DND-41 (cell line): ENCODE data around the gene CPAMD8.

Experiments
- ATAC-seq: fragments of 200-7000 bp; cut with Tn5 transposase; 3 replicates; pipeline ENCODE4 v1.9.1; 2021; ENCODE audit warnings: low read depth; ENCODE audit not compliant: insufficient read depth
- DNase-seq: peaks from one replicate; pipeline ENCODE4 v3.0.0-alpha.2; 2020
- H2AFZ ChIP-seq: 2 replicates; pipeline ENCODE4 v1.6.0; 2012; ENCODE audit warnings: low read depth, low read length
- H3K27ac ChIP-seq: 2 replicates; pipeline ENCODE4 v1.5.1; 2012; ENCODE audit warnings: low read length, inconsistent platforms
- H3K27me3 ChIP-seq: fragments of 200-600 bp; sonication (generic); 2 replicates; pipeline ENCODE4 v1.6.0; 2012; ENCODE audit warnings: low read length, mild to moderate bottlenecking, inconsistent platforms; ENCODE audit not compliant: insufficient read depth, poor library complexity
- H3K36me3 ChIP-seq: 2 replicates; pipeline ENCODE4 v1.5.1; 2012; ENCODE audit warnings: low read length, inconsistent platforms; ENCODE audit not compliant: insufficient read depth
- H3K4me1 ChIP-seq: 2 replicates; pipeline ENCODE4 v1.5.1; 2012; ENCODE audit warnings: mild to moderate bottlenecking, low read length; ENCODE audit not compliant: insufficient read depth
- H3K4me2 ChIP-seq: 2 replicates; pipeline ENCODE4 v1.6.0; 2012; ENCODE audit warnings: mild to moderate bottlenecking, moderate library complexity, low read length, inconsistent platforms; ENCODE audit not compliant: insufficient read depth
- H3K4me3 ChIP-seq, 2 experiments: fragments of 200-600 bp in 1 of 2; shearing (Covaris generic) in 1 of 2; 2 replicates each; pipeline ENCODE4 v1.5.1; 2012 to 2016; ENCODE audit warnings: inconsistent platforms in 2 of 2, low read length in 2 of 2, mild to moderate bottlenecking in 2 of 2, low read depth in 1 of 2, moderate library complexity in 1 of 2
- H3K79me2 ChIP-seq: 2 replicates; pipeline ENCODE4 v1.6.0; 2012; ENCODE audit warnings: low read length, inconsistent platforms; ENCODE audit not compliant: insufficient read depth
- H3K9ac ChIP-seq: 2 replicates; pipeline ENCODE4 v1.6.0; 2012; ENCODE audit warnings: low read depth, mild to moderate bottlenecking, inconsistent platforms, low read length, moderate library complexity
- H3K9me3 ChIP-seq: 2 replicates; pipeline ENCODE4 v1.5.1; 2012; ENCODE audit warnings: low read length, moderate library complexity, mild to moderate bottlenecking, inconsistent platforms; ENCODE audit not compliant: insufficient read depth, severe bottlenecking
- H4K20me1 ChIP-seq: 2 replicates; pipeline ENCODE4 v1.6.0; 2012; ENCODE audit warnings: low read length; ENCODE audit not compliant: insufficient read depth
- EZH2 ChIP-seq: IDR thresholded peaks from 3 replicates; pipeline ENCODE4 v1.6.1; 2012; ENCODE audit warnings: borderline replicate concordance, low read depth, mild to moderate bottlenecking, moderate library complexity, low read length, inconsistent platforms; ENCODE audit not compliant: severe bottlenecking
- TF ChIP-seq, protein P1 (sequence below): IDR thresholded peaks from 2 replicates; pipeline ENCODE4 v1.5.1; 2012; ENCODE audit warnings: borderline replicate concordance, low read length, moderate library complexity, mild to moderate bottlenecking; ENCODE audit not compliant: poor library complexity, severe bottlenecking; ENCODE audit errors: extremely low read depth

CPAMD8 gene

DNA sequence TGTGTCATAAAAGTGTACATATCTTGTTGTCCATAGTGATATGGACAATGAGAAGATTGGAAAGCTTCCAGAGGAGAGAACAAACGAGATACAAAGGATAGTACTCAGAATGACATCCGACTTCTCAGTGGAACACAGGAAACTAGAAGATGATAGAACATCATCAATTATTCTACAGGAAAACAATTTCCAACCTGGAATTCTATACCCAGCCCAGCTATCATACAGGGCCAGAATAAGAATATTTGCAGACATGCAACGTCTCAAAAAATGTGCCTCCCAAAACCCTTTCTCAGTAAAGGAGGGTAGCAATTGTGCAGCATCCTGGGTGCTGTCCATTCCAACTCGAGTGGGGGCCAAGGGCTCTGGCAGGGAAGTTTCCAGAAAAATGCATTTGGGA, 113.8 kb downstream of the CPAMD8 start:
- DNase-seq (no peak), ATAC-seq (no peak)
- H3K27me3 ChIP-seq: no peaks in the 10 kb centered on the region
- H3K4me1 ChIP-seq: no peaks in the 10 kb centered on the region
- no peak overlapping the region for H2AFZ ChIP-seq
- no peak overlapping the region for H3K4me2 ChIP-seq
- H3K27ac ChIP-seq: no peak overlapping the region
- H3K4me3 ChIP-seq: no peak overlapping the region
- no peaks in the 10 kb centered on the region for H4K20me1 ChIP-seq
- no peak for TF ChIP-seq EZH2
- TF ChIP-seq, protein P1, sequence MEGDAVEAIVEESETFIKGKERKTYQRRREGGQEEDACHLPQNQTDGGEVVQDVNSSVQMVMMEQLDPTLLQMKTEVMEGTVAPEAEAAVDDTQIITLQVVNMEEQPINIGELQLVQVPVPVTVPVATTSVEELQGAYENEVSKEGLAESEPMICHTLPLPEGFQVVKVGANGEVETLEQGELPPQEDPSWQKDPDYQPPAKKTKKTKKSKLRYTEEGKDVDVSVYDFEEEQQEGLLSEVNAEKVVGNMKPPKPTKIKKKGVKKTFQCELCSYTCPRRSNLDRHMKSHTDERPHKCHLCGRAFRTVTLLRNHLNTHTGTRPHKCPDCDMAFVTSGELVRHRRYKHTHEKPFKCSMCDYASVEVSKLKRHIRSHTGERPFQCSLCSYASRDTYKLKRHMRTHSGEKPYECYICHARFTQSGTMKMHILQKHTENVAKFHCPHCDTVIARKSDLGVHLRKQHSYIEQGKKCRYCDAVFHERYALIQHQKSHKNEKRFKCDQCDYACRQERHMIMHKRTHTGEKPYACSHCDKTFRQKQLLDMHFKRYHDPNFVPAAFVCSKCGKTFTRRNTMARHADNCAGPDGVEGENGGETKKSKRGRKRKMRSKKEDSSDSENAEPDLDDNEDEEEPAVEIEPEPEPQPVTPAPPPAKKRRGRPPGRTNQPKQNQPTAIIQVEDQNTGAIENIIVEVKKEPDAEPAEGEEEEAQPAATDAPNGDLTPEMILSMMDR: no peak
- H3K36me3 ChIP-seq: no peaks in the 10 kb centered on the region
- peaks cover 13% of the 10 kb centered on the region for H3K9me3 ChIP-seq
- no peaks in the 10 kb centered on the region for H3K79me2 ChIP-seq
- no peak overlapping the region for H3K9ac ChIP-seq

GRCh38 chr19:16911046-16911445, 115.6 kb downstream of the CPAMD8 start:
- Histone ChIP-seq H4K20me1 (no peaks in the 10 kb centered on the region), H3K27ac (no peak overlapping the region), H3K4me2 (no peak overlapping the region), H3K9me3 (peaks cover 13% of the 10 kb centered on the region), H3K79me2 (no peaks in the 10 kb centered on the region), H2AFZ (0 out of 2 replicates have a peak overlapping the region, but pooled peaks have one; percentile 13), H3K4me1 (no peaks in the 10 kb centered on the region), H3K27me3 (no peaks in the 10 kb centered on the region), H3K9ac (no peak overlapping the region), H3K4me3 (no peak overlapping the region), H3K36me3 (no peaks in the 10 kb centered on the region)
- no peak for TF ChIP-seq EZH2
- TF ChIP-seq, protein P1: no peak
- no peak for ATAC-seq
- DNase-seq: no peak

DNA sequence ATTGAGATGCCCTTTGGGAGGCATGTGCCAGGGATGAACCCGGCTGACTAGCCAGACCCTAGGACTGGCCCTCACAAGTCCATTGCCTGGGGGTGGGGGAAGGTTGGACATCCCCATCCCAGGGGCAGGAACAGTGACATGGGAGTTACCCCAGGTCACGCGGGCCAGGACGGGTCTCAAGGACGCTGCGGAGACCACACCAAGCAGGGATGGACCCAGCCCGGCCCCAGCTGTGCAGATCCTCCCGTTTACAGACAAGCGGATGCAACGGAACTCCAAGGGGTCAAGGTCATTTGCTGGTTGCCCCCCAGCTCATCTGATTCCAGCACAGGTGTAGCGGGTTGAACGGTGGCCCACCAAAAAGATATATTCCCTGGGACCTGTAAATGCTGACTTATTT, 117.9 kb downstream of the CPAMD8 start:
- Histone ChIP-seq H3K4me2 (no peak overlapping the region), H3K9me3 (peaks cover 13% of the 10 kb centered on the region), H3K27me3 (no peaks in the 10 kb centered on the region), H3K79me2 (no peaks in the 10 kb centered on the region), H3K27ac (no peak overlapping the region), H3K9ac (no peak overlapping the region), H4K20me1 (no peaks in the 10 kb centered on the region; the same call in 1 of the 2 replicates), H3K4me3 (no peak overlapping the region), H3K36me3 (no peaks in the 10 kb centered on the region), H3K4me1 (no peaks in the 10 kb centered on the region), H2AFZ (no peak overlapping the region)
- DNase-seq (no peak), ATAC-seq (no peak)
- no peak for TF ChIP-seq EZH2
- TF ChIP-seq, protein P1: no peak

- Histone ChIP-seq H3K9me3 (no peaks in the 10 kb centered on the region), H3K4me2 (no peak overlapping the region), H3K79me2 (no peaks in the 10 kb centered on the region), H2AFZ (no peak overlapping the region), H3K9ac (no peak overlapping the region), H3K27me3 (no peaks in the 10 kb centered on the region), H3K4me3 (no peak overlapping the region), H3K36me3 (no peaks in the 10 kb centered on the region), H4K20me1 (no peaks in the 10 kb centered on the region; the same call in 1 of the 2 replicates), H3K4me1 (no peaks in the 10 kb centered on the region), H3K27ac (no peak overlapping the region)
- ATAC-seq (no peak), DNase-seq (no peak)
- no peak for TF ChIP-seq EZH2
- TF ChIP-seq, protein P1: no peak
Observed at GRCh38 chr19:16904599-16904998, 122.0 kb downstream of the CPAMD8 start.
